Breast epithelium (tissue), 3 donors: Measurements from ENCODE around the gene KRR1.

Experiments
- CTCF ChIP-seq, 3 donors: fragments of 450-650 bp; IDR thresholded peaks; one replicate each; pipeline ENCODE4 v1.5.1; 2016 to 2017; ENCODE audit warnings: antibody characterized with exemption in 3 of 3, mild to moderate bottlenecking in 3 of 3, moderate library complexity in 3 of 3
- POLR2A ChIP-seq: fragments of 450-650 bp; IDR thresholded peaks from one replicate; pipeline ENCODE4 v1.6.1; 2016; ENCODE audit warnings: antibody characterized with exemption, mild to moderate bottlenecking, moderate library complexity
- POLR2AphosphoS5 ChIP-seq, 3 donors: sonication (generic); formaldehyde crosslinking; IDR thresholded peaks; one replicate each; pipeline ENCODE4 v1.6.1; 2017; ENCODE audit warnings: antibody characterized with exemption in 3 of 3

GRCh38 chr12:75489613-75490210, 21.7 kb downstream of the KRR1 start:
- TF ChIP-seq POLR2AphosphoS5 (IDR thresholded peaks at IDR 0.05): no peak
- TF ChIP-seq CTCF (IDR thresholded peaks at IDR 0.05): no peak
- TF ChIP-seq POLR2A: no peak
